IPS-18c (cell line): ENCODE results near the gene ENTHD1.

Source experiments
- H3K4me3 ChIP-seq: 2 replicates; pipeline ENCODE4 v1.7.0; 2013; ENCODE audit warnings: low read depth, mild to moderate bottlenecking, low read length, moderate library complexity; ENCODE audit not compliant: insufficient read depth
- H3K9me3 ChIP-seq: one replicate; pipeline ENCODE4 v1.6.1; 2013; ENCODE audit warnings: mild to moderate bottlenecking, low read length, moderate library complexity; ENCODE audit not compliant: control insufficient read depth, insufficient read depth

Gene ENTHD1

GRCh38 chr22:39777716-39778454 lies 115.7 kb downstream of the ENTHD1 start:
- no peaks in the 10 kb centered on the region for H3K9me3 ChIP-seq
- no peak overlapping the region for H3K4me3 ChIP-seq

GRCh38 chr22:39776295-39777009 lies 117.1 kb downstream of the ENTHD1 start:
- H3K4me3 ChIP-seq, result no peak overlapping the region

DNA sequence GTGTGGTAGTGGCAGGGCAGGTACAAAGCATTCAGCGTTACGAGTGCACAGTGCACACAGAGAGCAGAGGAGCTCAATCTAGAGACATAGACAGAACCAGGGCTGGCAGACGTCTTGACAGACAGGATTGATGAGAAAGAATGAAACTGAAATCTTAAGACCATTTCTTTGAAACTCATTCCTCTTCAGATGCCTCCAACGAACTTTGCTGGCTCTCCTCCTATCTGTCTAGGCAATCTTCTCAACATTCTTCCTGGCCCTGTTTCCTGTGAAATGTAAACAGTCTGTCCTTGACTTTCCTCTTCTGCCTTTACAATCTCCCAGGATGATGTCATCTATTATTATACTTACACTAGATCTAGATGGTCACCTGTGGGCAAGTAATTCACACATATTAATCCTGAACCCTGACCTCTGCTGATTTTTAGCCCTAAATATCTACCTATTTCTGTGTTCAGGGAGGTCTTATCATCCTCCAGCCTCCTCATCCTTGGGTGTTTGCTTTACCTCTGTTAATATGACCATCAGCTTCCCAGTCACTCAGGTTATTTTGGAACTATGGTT lies 119.5 kb downstream of the ENTHD1 start:
- no peak overlapping the region for H3K4me3 ChIP-seq
- H3K9me3 ChIP-seq, result no peaks in the 10 kb centered on the region

More at GRCh38 chr22:39776295-39777009, 117.1 kb downstream of the ENTHD1 start:
- H3K9me3 ChIP-seq, result no peaks in the 10 kb centered on the region

GRCh38 chr22:39773503-39773902 lies 120.1 kb downstream of the ENTHD1 start:
- H3K4me3 ChIP-seq, result no peak overlapping the region
- H3K9me3 ChIP-seq, result no peaks in the 10 kb centered on the region

DNA sequence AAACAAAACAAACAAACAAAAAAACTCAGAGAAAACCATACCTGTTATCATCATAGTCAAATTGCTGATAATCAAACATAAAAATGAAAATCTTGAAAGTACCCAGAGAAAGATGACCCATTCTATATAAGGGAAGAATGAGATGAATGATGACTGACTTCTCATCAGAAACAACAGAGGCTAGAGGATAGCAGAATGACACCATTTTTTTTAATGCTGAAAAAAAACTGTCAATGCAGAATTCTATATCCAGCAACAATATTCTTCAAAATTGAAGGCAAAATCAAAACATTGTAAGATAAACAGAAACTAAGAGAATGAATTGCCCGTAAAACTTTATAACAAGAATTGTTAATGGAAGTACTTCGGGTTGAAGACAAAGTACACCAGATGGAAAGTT lies 122.1 kb downstream of the ENTHD1 start:
- no peaks in the 10 kb centered on the region for H3K9me3 ChIP-seq
- H3K4me3 ChIP-seq, result no peak overlapping the region

- Histone ChIP-seq H3K4me3 (no peak overlapping the region), H3K9me3 (no peaks in the 10 kb centered on the region)
Observed at GRCh38 chr22:39765661-39766060, 127.9 kb downstream of the ENTHD1 start.

DNA sequence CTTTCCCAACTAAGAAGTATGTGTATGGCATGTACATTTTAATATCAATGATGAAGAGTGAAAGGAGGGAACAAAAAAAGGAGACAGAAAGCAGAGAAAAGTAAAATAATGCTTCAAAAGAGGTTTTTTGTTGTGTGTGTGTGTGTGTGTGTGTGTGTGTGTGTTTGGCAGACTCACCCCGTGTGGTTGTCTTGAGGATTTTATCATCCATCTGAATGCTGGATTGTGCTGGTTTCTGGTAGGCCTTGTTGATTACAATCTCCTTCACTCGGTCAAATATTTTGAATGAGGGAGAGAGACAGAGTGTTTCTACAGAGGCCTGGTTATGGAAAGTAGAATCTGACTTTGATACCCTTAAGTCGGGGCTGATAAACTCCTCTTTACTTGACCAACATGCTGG lies 128.5 kb downstream of the ENTHD1 start:
- H3K9me3 ChIP-seq, result no peaks in the 10 kb centered on the region
- H3K4me3 ChIP-seq, result no peak overlapping the region

DNA sequence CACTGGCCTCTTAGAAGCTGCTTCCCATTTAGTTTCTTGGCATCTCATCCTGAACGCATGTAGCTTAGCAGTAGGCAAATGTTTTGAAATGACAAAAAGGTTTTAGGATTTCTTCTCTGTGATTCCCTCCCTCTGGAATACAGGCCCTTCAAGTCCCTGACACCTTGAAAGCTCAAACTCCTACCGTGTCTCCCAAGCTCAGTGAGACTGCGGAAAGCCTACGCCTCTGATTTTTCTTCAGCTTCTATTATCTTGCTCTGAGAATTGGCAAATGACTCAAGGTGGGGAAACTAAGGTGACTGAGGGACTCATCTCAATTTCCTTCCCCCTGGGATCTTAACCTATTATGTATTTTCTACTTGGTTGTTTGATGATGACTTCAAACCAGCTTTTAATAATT lies 130.3 kb downstream of the ENTHD1 start:
- Histone ChIP-seq H3K4me3 (no peak overlapping the region), H3K9me3 (no peaks in the 10 kb centered on the region)

DNA sequence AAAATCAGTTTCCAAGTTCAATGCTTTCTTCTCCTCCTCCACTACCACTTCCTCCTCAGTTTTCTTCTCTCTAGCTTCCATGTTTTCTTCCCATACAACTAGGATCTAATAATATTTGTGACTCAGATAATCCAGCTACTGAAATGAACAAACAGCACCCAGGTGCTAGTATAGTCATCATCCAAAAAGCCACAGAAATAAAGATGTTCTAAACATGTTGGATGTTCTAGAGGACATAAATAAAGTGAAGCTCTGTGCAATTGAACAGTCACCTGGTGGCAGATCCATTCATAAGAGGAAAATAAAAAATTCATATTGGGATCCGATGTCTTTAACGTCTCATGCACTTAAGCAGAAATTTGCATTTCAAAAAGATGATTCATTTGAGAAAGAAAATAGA lies 142.8 kb downstream of the ENTHD1 start:
- no peak overlapping the region for H3K4me3 ChIP-seq

DNA sequence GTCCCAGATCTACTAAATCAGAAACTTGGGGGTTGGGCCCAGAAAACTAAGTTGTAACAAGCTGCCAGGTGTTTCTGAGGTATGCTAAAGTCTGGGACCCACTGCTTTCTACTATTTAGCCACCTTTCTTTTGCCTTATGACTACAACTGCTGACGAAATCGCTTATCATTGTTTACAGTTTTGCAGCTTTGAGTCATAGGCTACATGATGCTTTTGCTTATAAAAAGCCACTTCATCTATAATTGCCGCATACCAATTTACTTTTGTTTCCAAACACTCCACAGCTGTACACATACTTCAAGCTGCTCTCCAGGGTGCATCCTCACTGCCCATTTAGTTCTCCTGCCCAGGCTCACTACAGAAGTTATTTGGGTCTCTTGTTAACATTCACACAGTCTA lies 144.7 kb downstream of the ENTHD1 start:
- H3K4me3 ChIP-seq, result no peak overlapping the region
- H3K9me3 ChIP-seq, result no peaks in the 10 kb centered on the region

More for the DNA sequence above, 142.8 kb downstream of the ENTHD1 start:
- H3K9me3 ChIP-seq, result no peaks in the 10 kb centered on the region

- H3K9me3 ChIP-seq, result no peaks in the 10 kb centered on the region
- H3K4me3 ChIP-seq, result no peak overlapping the region
Observed at GRCh38 chr22:39746600-39747262, 146.8 kb downstream of the ENTHD1 start.

DNA sequence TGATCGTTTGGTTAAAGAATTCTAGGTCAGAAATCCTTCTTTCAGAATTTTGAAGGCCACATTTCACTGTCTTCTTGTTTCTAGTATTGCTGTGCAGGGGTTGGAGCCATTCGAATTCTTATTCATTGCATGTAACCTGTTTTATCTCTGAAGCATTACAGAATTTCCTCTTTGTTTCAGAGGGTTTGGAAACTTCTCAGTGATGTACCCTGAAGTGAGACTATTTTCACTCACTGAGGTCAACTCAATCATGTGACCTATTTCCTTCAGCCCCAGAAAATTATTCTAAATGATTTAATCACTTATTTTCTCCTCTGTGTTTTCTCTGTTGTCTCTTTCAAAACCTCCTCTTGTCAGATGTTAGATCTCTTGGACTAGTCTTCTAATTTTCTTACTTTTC lies 147.8 kb downstream of the ENTHD1 start:
- Histone ChIP-seq H3K9me3 (no peaks in the 10 kb centered on the region), H3K4me3 (no peak overlapping the region)

DNA sequence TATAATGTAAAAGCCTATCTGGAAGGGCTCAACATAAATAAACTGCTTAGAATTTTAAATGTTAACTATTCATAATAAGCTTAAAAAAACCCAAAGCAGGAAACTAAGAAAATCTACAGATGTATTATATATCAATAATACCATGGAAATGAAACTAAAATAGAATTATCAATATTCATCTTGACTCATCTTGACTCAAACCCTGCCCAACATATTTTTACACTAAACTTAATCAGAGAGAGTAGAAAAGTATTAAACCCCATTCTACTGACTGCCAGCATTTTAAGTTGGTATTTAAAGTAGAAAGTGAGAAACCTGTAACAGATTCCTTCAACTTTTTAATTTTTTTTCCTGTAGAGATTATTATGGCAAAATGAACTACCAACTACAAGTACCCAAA lies 149.2 kb downstream of the ENTHD1 start:
- Histone ChIP-seq H3K4me3 (no peak overlapping the region), H3K9me3 (no peaks in the 10 kb centered on the region)

DNA sequence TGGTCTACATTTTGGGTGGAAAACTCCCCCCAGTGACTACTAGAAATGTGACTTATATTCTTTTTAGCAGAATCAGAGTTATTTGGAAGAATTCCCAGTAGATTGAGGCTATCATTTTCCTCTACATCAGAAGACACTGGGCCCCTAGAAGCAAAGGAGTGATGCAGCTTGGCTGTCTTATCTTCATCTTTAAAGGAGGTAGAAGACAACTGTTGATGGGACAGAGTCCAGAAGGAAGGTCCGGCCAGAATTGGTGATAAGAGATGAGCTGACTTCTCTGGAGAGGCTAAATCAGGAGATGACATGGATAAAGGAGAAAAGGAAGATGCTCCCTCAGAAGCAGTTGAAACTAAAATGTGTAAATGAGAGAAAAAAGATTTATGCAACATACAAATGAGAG lies 149.6 kb downstream of the ENTHD1 start:
- Histone ChIP-seq H3K9me3 (no peaks in the 10 kb centered on the region), H3K4me3 (no peak overlapping the region)

GRCh38 chr22:39739338-39740027 lies 154.1 kb downstream of the ENTHD1 start:
- Histone ChIP-seq H3K9me3 (no peaks in the 10 kb centered on the region), H3K4me3 (no peak overlapping the region)

- Histone ChIP-seq H3K9me3 (no peaks in the 10 kb centered on the region), H3K4me3 (no peak overlapping the region)
Observed at GRCh38 chr22:39738746-39739145, 154.8 kb downstream of the ENTHD1 start.

- H3K4me3 ChIP-seq, result no peak overlapping the region
- no peaks in the 10 kb centered on the region for H3K9me3 ChIP-seq
Observed at GRCh38 chr22:39735776-39736175, 157.8 kb downstream of the ENTHD1 start.
